ENCODE results near the gene HES5. TPM values are rescaled to one million over a fixed set of nuclear protein-coding genes. Genes with fewer than 3 reads are reported as not detected.

Gene HES5
- total RNA-seq, 4 donors from 2014 or later = 8.1 to 32.5 (median 9.6) TPM

GRCh38 chr1:2504949-2505272 is 25.2 kb downstream of the HES5 start:
- no peak for DNase-seq (ENCODE audit: low spot score in 2 of 2)
- WGBS, 2 donors = 31% methylated on average over 7 of the region's 22 CpGs; no CpG with 5 or more reads in 1 of the 2 donors
- no peak overlapping the region for H3K4me3 ChIP-seq (ENCODE audit: low read depth, poor library complexity, severe bottlenecking)
- TF ChIP-seq POLR2A (IDR thresholded peaks at IDR 0.05) = no peak
- no peak for TF ChIP-seq CTCF (IDR thresholded peaks at IDR 0.05)
- intact Hi-C loops (cut with DNase I; ENCODE audit: low total_unique reads) = no loop called here

DNA sequence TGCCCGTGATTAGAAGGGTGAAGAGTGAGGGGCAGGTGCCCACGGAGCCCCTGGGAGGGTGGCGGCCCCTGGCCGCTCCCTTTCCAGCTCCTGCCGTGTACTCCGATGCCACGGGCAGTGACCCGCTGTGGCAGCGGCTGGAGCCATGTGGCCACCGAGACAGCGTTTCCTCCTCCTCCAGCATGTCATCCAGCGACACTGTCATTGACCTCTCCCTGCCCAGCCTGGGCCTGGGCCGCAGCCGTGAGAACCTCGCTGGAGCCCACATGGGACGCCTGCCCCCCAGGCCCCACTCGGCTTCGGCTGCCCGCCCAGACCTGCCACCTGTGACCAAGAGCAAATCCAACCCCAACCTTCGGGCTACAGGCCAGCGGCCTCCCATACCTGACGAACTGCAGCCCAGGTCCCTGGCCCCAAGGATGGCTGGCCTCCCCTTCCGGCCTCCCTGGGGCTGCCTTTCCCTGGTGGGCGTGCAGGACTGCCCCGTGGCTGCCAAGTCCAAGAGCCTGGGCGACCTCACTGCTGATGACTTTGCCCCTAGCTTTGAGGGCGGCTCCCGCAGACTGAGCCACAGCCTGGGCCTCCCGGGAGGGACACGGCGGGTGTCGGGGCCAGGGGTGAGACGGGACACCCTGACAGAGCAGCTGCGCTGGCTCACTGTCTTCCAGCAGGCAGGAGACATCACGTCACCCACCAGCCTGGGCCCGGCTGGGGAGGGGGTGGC is 25.7 kb downstream of the HES5 start:
- intact Hi-C loops (cut with DNase I; ENCODE audit: low total_unique reads) = no loop called here
- TF ChIP-seq CTCF (IDR thresholded peaks at IDR 0.05) (no peak), POLR2A (IDR thresholded peaks at IDR 0.05) (no peak)

GRCh38 chr1:2503554-2504224 is 26.4 kb downstream of the HES5 start:
- no peak for TF ChIP-seq POLR2A (IDR thresholded peaks at IDR 0.05)
- no peak for TF ChIP-seq CTCF (IDR thresholded peaks at IDR 0.05)
- intact Hi-C loops (cut with DNase I; ENCODE audit: low total_unique reads) = no loop called here
- 56 to 63% methylated on average over 39 to 42 of the region's 42 CpGs for WGBS, 2 donors
- H3K4me3 ChIP-seq (ENCODE audit: low read depth, poor library complexity, severe bottlenecking) = no peak overlapping the region
- no peak for DNase-seq (ENCODE audit: low spot score in 2 of 2)

More for the DNA sequence above, 25.7 kb downstream of the HES5 start:
- 60 to 81% methylated on average over 24 to 30 of the region's 36 CpGs for WGBS, 2 donors
- no peak for DNase-seq (ENCODE audit: low spot score in 2 of 2)
- no peak overlapping the region for H3K4me3 ChIP-seq (ENCODE audit: low read depth, poor library complexity, severe bottlenecking)

DNA sequence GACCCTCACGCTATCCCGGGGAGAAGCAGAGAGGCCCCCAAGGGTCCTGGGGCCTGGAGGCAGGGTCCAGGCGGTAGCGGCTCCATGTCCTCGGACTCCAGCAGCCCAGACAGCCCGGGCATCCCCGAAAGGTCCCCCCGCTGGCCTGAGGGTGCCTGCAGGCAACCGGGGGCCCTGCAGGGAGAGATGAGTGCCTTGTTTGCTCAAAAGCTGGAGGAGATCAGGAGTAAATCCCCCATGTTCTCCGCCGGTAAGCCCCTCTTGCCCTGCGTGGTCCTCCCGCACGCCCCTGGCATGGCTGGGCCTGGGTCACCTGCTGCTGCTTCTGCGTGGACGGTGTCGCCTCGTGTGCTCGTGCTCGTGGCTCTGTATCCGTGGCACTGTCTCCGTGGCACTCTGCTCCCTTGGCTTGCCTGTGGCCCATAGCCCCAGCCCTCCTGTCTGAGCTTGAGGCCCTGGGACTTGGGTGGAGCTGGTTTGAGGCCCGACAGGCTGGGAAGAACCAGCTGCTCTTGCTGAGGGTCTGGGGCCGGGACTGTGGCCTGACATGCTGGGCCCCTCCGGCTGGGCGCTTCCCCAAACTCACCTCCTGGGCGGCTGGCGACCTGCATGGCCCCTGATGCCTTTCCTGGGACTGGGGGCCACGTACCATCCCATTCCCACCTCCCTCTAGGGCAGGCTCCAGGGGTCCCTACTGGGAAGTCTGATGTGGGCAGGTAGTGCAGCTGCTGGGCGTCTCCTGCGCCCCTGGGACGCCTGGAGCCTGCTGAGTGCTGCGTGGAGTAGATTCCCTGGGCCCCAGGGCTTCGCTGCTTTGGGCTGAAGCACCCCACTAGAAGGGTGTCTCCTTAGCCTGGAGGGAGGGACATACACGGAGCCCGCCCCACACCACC is 27.2 kb downstream of the HES5 start:
- 77 to 78% methylated on average over 33 to 36 of the region's 36 CpGs for WGBS, 2 donors
- TF ChIP-seq CTCF (IDR thresholded peaks at IDR 0.05) (no peak), POLR2A (IDR thresholded peaks at IDR 0.05) (no peak)
- no peak for DNase-seq (ENCODE audit: low spot score in 2 of 2)
- H3K4me3 ChIP-seq (ENCODE audit: low read depth, poor library complexity, severe bottlenecking) = no peak overlapping the region
- intact Hi-C loops (cut with DNase I; ENCODE audit: low total_unique reads) = no loop called here

- TF ChIP-seq POLR2A (IDR thresholded peaks at IDR 0.05) (no peak), CTCF (IDR thresholded peaks at IDR 0.05) (no peak)
- WGBS, 2 donors = 75 to 87% methylated on average over 4 to 15 of the region's 34 CpGs
- DNase-seq (ENCODE audit: low spot score in 2 of 2) = no peak
- no peak overlapping the region for H3K4me3 ChIP-seq (ENCODE audit: low read depth, poor library complexity, severe bottlenecking)
- intact Hi-C loops (cut with DNase I; ENCODE audit: low total_unique reads) = no loop called here
These were observed 27.9 kb downstream of the HES5 start for GRCh38 chr1:2502210-2502609.
